Measurements from ENCODE around the gene SOST.

SOST gene

DNA sequence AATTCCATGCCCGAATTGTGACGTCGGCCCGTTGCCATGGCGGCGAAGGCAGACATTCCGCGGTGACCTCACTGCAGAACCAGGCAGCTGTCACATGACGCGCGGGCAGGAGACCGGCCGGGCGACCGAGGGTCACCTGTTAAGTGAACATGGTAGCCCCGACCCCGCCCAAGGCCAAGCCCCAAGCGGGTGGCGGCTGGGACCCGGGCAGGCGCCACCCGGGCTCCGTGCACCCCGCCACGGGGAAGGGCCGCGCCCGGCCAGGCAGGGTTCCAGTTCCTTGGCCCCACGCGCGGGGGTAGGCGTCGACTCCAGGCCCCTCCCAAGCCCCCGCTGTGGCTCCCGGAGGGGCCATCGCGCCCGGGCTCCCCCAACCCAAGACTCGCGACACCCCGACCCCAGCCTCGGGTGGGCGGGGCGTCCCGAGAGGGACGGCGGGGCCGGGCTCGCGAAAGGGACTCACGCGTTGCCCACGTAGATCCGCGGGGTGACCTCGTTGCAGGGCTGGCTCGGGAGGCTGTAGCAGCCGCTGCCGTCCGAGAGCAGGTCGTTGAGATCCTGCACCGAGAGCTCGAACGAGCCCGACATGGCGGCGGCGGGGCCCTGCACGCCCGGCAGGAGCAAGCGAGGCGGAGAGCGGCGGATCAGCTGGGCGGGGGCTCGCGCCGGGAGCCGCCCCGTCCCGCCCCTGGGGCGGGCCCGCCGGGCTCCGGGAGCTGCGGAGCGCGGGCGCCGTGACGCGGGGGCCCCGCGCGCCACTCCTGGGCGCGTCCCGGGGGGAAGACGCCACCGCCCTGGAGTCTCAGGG, 19.9 kb upstream of the SOST start, which contains the start of gene DUSP3:
Gene DUSP3, minus strand, starts transcription at position 641 of the 808 bp plus-strand sequence. Its CDS starts 53 bp downstream, at position 588.
- in situ Hi-C loops (cut with HindIII; ENCODE audit: low sequenced_read_pairs): no loop called here
- TF ChIP-seq, protein P1, sequence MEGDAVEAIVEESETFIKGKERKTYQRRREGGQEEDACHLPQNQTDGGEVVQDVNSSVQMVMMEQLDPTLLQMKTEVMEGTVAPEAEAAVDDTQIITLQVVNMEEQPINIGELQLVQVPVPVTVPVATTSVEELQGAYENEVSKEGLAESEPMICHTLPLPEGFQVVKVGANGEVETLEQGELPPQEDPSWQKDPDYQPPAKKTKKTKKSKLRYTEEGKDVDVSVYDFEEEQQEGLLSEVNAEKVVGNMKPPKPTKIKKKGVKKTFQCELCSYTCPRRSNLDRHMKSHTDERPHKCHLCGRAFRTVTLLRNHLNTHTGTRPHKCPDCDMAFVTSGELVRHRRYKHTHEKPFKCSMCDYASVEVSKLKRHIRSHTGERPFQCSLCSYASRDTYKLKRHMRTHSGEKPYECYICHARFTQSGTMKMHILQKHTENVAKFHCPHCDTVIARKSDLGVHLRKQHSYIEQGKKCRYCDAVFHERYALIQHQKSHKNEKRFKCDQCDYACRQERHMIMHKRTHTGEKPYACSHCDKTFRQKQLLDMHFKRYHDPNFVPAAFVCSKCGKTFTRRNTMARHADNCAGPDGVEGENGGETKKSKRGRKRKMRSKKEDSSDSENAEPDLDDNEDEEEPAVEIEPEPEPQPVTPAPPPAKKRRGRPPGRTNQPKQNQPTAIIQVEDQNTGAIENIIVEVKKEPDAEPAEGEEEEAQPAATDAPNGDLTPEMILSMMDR (IDR thresholded peaks at IDR 0.05; ENCODE audit: low read depth, low read length, missing control alignments): no peak
- DNase-seq (ENCODE audit: low read depth): peak; percentile 81

DNA sequence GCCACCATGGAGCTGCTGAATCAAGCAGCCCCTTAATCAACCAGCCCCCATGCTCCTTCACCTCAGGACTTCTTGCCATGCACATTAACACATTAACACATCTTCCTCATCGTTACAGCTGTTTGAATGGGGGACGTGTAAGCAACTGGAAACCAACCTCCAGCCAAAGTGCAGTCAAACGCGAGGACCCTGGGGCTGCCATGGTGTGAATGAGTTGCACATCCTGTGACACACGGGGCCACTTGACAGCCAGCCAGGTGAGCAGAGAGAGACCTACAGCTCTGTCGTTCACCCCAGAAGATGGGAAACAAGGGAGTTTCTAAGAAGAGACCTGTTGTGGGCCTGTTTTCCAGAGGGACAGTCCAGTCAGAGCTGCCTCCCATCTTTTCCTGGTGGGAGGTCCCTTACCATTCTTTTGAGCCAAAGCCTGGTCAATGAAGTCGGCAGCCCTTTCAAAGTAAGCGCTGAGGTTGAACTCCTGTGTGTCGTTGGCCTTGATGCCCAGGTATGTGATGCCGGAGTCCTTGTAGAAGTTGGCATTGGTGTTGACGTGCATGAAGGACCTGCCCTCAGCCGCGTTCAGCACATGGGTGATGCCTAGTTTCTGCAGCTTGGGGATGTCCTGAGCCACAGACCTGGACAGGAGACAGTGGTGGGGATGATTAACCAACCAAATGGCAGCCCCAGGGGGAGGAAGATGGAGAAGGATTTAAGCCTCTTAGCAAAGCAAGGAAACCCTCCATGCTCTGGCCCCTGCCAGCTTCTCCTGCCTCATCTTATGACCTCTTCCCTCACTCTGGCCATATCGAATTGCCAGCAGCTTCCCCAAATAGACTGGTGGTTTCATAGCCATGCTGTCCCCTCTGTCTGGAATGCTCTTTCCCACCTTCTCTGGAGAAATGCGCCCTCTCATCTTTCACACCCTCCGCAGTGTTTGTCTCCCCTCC, 16.0 kb upstream of the SOST start:
- no peak overlapping the region for H3K4me3 ChIP-seq (ENCODE audit: low read depth, low read length)
- in situ Hi-C loops (cut with HindIII; ENCODE audit: low sequenced_read_pairs): no loop called here
- no peak for DNase-seq (ENCODE audit: low read depth)
- TF ChIP-seq, protein P1 (IDR thresholded peaks at IDR 0.05; ENCODE audit: low read depth, low read length, missing control alignments): no peak

More for the DNA sequence above, 19.9 kb upstream of the SOST start, which contains the start of gene DUSP3:
- peak within 1 kb of the TSS; percentile 87 for H3K4me3 ChIP-seq (ENCODE audit: low read depth, low read length)

DNA sequence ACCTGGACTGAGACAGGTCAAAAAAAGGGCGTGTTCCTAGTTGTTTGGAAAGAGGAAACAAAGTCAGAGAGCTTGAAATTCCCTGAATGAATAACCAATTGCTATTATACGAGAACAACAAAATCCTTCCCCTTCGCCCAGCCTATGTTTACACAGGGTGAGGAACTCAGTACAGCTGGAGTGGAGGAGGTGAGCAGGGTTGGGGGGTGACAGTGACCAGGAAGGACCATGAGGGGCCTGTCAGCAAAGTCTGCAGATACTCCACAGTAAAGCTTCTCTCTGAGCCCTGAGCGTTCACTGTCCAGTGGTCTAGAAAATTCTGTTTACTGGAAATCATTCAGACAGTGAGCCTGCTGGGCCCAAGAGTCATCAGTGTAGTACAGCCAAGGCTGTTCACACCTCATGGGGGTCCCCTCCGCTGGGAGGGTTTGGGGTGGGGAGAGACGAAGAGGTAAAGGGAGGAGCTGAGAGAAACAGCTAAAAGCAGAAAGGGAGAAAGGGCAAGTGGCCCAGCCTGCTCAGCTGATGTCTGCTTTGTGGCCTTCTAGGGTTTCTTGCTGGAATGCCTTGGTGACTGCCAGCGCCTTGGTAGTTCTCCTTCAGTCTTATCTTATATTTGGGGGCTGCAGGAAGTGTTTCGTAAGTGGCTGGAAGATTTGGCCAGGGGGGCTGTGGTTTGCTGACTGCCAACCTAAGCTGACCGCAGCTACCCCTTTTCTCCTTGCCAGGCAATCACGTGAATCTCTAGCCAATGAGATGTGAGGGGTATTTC, 14.5 kb upstream of the SOST start:
- H3K4me3 ChIP-seq (ENCODE audit: low read depth, low read length): no peak overlapping the region
- DNase-seq (ENCODE audit: low read depth): no peak
- in situ Hi-C loops (cut with HindIII; ENCODE audit: low sequenced_read_pairs): no loop called here
- TF ChIP-seq, protein P1 (IDR thresholded peaks at IDR 0.05; ENCODE audit: low read depth, low read length, missing control alignments): no peak

DNA sequence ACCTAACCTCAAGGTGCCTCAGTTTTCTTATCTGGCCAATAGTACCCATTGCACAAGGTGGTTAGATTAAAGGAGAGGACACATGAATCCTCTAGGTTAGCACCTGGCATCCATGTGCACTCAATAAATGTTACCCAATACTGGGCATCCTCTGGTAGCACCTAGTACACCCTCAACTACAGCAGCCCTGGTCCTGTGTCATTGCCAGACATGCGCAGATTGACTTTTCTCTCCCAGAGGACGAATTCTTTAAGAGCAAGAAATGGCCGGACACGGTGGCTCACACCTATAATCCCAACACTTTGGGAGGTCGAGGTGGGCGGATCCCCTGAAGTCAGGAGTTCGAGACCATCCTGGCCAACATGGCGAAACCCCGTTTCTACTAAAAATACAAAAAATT, 12.9 kb upstream of the SOST start:
- no peak for DNase-seq (ENCODE audit: low read depth)
- in situ Hi-C loops (cut with HindIII; ENCODE audit: low sequenced_read_pairs): no loop called here
- TF ChIP-seq, protein P1 (IDR thresholded peaks at IDR 0.05; ENCODE audit: low read depth, low read length, missing control alignments): no peak
- no peak overlapping the region for H3K4me3 ChIP-seq (ENCODE audit: low read depth, low read length)

DNA sequence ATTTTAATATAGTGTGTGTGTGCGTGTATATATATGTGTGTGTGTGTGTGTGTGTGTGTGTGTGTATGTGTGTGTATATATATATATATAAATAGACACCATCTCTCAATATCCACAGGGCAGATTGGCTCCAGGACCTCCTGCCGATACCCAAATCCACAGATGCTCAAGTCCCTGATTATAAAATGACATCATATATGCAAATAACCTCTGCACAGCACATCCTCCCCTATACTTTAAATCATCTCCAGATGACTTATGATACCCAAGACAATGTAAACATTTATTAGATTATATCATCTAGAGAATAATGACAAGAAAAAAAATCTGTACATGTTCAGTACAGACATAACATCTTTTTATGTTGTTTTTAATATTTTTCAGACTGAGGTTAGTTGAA, 12.4 kb upstream of the SOST start:
- in situ Hi-C loops (cut with HindIII; ENCODE audit: low sequenced_read_pairs): no loop called here
- TF ChIP-seq, protein P1 (IDR thresholded peaks at IDR 0.05; ENCODE audit: low read depth, low read length, missing control alignments): no peak
- H3K4me3 ChIP-seq (ENCODE audit: low read depth, low read length): no peak overlapping the region
- no peak for DNase-seq (ENCODE audit: low read depth)

DNA sequence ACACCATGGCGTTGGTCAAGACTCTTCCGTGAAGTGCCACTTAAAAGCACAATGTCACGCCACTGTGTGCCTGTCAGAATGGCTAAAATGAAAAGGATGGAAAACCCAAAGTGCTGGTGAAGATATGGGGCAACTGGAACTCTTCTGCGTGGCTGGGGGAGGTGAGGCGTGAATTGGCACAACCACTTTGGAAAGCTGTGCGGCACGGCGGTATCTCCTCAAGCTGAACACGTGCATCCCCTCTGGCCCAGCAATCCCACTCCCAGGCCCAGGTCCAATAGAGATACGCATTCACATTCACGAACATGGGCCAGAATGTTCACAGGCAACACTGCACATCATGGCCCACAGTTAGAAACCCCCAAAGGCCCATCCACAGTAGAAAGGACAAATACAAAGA, 11.3 kb upstream of the SOST start:
- no peak for DNase-seq (ENCODE audit: low read depth)
- TF ChIP-seq, protein P1 (IDR thresholded peaks at IDR 0.05; ENCODE audit: low read depth, low read length, missing control alignments): no peak
- no peak overlapping the region for H3K4me3 ChIP-seq (ENCODE audit: low read depth, low read length)
- in situ Hi-C loops (cut with HindIII; ENCODE audit: low sequenced_read_pairs): no loop called here

Data from astrocyte of the cerebellum (primary cell).